ENCODE results near the gene MTX1.

DNA sequence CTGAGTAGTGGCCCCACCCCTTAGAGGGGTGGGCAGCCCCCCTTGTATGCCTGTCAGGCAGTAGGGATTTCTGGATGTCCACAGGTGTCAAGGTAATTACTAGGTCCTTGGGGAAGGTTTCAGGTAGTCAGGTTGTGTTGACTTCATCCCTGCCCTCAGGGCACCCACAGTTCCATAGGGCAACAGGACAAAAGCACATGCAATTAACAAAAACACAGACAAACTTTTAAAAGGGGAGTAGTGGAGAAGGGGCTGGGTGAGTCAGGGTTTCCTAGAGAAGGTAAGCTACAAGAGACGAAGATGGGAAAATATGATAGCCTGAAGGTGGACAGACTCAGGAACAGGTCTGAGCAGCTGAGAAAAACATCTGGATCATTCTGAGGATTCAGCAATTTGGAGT lies 49.5 kb upstream of the MTX1 start:
- no peak for TF ChIP-seq POLR2A (IDR thresholded peaks at IDR 0.05)
- TF ChIP-seq, protein P1, sequence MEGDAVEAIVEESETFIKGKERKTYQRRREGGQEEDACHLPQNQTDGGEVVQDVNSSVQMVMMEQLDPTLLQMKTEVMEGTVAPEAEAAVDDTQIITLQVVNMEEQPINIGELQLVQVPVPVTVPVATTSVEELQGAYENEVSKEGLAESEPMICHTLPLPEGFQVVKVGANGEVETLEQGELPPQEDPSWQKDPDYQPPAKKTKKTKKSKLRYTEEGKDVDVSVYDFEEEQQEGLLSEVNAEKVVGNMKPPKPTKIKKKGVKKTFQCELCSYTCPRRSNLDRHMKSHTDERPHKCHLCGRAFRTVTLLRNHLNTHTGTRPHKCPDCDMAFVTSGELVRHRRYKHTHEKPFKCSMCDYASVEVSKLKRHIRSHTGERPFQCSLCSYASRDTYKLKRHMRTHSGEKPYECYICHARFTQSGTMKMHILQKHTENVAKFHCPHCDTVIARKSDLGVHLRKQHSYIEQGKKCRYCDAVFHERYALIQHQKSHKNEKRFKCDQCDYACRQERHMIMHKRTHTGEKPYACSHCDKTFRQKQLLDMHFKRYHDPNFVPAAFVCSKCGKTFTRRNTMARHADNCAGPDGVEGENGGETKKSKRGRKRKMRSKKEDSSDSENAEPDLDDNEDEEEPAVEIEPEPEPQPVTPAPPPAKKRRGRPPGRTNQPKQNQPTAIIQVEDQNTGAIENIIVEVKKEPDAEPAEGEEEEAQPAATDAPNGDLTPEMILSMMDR (IDR thresholded peaks at IDR 0.05), result no peak

All from ovary (tissue), 3 donors.